ENCODE measurements around the gene GPX6. TPM values are rescaled to one million over a fixed set of nuclear protein-coding genes. Genes with fewer than 3 reads are reported as not detected.
"Not testable (repeated sequence)": the region's sequence is repeated elsewhere in the genome, so short reads cannot be mapped to it uniquely, and the experiment has no call there.

GPX6 gene
- total RNA-seq, 1 experiment from 2014 or later = not detected

GRCh38 chr6:28531479-28532128, 16.0 kb upstream of the GPX6 start:
- no peak for DNase-seq (ENCODE audit: low spot score)
- in situ Hi-C loops (cut with HindIII; ENCODE audit: low sequenced_read_pairs) = no loop called here

DNA sequence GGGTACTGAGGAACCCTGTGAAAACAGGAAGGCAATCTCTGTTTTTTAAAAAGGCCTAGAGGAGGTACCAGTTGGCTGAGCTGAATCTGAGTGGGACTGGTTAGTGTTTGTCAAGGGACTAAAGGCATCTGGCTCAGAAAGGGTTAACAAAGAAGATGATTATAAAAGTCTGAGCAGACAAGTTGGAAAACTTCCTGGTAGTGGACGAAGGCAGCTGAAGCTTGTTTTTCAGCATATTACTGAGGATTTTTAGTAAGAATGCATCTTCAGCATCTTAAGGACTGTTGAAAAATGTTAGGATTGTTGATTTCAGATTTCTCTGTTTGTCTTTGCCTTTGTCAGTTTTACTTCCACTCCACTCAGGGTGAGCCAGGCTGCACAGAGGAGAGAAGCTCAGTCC, 15.2 kb upstream of the GPX6 start:
- in situ Hi-C loops (cut with HindIII; ENCODE audit: low sequenced_read_pairs) = no loop called here
- DNase-seq (ENCODE audit: low spot score) = no peak

DNA sequence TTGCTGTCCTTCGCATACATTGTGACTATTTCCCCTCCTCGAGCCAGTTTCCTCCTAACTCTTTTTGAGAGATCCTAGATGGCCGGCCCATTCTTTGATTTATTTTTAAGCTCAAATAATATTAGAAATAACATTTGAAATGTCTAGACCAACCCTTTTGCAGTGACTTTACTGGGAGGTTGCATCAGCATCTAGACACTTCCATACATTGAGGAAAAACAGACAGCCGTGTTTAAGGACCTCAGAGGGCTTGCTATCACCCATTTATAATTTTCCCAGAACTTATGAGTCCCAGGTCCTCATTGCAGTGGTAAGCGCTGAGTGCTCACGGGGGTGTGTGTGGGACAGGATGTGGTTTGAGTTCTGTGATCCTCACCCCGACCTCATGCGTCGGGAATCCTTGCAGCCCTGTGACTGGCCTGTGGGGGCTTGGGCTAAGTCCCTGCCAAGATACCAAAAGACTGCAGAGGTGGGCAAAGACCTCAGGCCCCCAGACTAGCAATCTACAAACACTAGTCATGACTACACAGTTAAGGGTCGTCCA, 10.0 kb upstream of the GPX6 start, which contains the start of gene GPX5:
Gene GPX5, plus strand, starts transcription at position 386 of the 544 bp plus-strand sequence. Its CDS starts 133 bp downstream, at position 519.
- in situ Hi-C loops (cut with HindIII; ENCODE audit: low sequenced_read_pairs) = no loop called here
- no peak for DNase-seq (ENCODE audit: low spot score)

GRCh38 chr6:28523241-28523622, 7.6 kb upstream of the GPX6 start:
- no peak for DNase-seq (ENCODE audit: low spot score)
- in situ Hi-C loops (cut with HindIII; ENCODE audit: low sequenced_read_pairs) = no loop called here

GRCh38 chr6:28522594-28523240, 7.1 kb upstream of the GPX6 start:
- DNase-seq (ENCODE audit: low spot score) = no peak
- in situ Hi-C loops (cut with HindIII; ENCODE audit: low sequenced_read_pairs) = no loop called here

- no peak for DNase-seq (ENCODE audit: low spot score)
- in situ Hi-C loops (cut with HindIII; ENCODE audit: low sequenced_read_pairs) = no loop called here
Measured at GRCh38 chr6:28517964-28518363, 2.4 kb upstream of the GPX6 start.

- in situ Hi-C loops (cut with HindIII; ENCODE audit: low sequenced_read_pairs); DNase-seq (ENCODE audit: low spot score): not testable (repeated sequence)
Measured at GRCh38 chr6:28512387-28512786, 3.2 kb downstream of the GPX6 start.

GRCh38 chr6:28511628-28512300, 3.8 kb downstream of the GPX6 start:
- DNase-seq (ENCODE audit: low spot score) = no peak
- in situ Hi-C loops (cut with HindIII; ENCODE audit: low sequenced_read_pairs) = no loop called here

GRCh38 chr6:28506807-28507475, 8.7 kb downstream of the GPX6 start:
- no peak for DNase-seq (ENCODE audit: low spot score)
- in situ Hi-C loops (cut with HindIII; ENCODE audit: low sequenced_read_pairs) = no loop called here

GRCh38 chr6:28505733-28506132, 9.9 kb downstream of the GPX6 start:
- in situ Hi-C loops (cut with HindIII; ENCODE audit: low sequenced_read_pairs) = no loop called here
- DNase-seq (ENCODE audit: low spot score) = no peak

- DNase-seq (ENCODE audit: low spot score); in situ Hi-C loops (cut with HindIII; ENCODE audit: low sequenced_read_pairs): not testable (repeated sequence)
Measured at GRCh38 chr6:28502709-28503305, 12.8 kb downstream of the GPX6 start.

- in situ Hi-C loops (cut with HindIII; ENCODE audit: low sequenced_read_pairs); DNase-seq (ENCODE audit: low spot score): not testable (repeated sequence)
Measured at GRCh38 chr6:28502136-28502535, 13.5 kb downstream of the GPX6 start.

GRCh38 chr6:28501259-28501658, 14.3 kb downstream of the GPX6 start:
- no peak for DNase-seq (ENCODE audit: low spot score)
- in situ Hi-C loops (cut with HindIII; ENCODE audit: low sequenced_read_pairs) = no loop called here

DNA sequence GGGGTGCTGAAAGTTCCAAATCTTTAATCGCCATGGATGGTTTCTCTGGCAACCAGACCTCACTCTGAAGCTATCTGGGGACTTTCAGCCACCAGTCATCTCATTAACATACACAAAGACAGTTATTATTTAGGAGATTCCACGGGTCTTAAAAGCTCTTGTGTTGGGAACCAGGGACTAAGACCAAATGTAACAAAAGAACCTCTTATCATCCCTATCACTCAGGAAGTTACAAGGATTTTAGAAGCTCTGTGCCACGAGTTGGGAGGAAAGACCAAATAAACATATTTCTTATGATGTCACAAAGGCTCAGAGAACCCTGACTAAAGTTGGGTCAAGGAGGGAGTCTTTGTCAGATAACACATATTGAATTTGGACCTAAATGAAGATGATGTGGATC, 17.7 kb downstream of the GPX6 start:
- no peak for DNase-seq (ENCODE audit: low spot score)
- in situ Hi-C loops (cut with HindIII; ENCODE audit: low sequenced_read_pairs) = no loop called here

DNA sequence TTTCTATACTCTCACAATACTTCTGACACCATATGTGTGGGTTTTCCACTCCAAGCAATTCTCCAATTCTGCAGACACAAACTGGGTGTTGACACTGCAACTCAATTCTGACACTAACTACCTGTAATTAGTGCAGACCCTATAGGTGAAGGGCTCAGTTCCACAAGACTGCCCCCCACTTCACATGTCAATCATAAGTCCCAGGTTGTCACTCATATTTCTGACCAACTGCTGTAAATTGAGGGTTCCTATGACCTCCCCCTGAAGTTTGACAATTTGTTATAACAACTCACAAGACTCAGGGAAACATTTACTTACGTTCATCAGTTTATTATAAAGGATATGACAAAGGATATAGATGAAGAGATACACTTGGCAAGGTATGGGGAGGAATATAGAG, 18.3 kb downstream of the GPX6 start:
- in situ Hi-C loops (cut with HindIII; ENCODE audit: low sequenced_read_pairs) = no loop called here
- DNase-seq (ENCODE audit: low spot score) = no peak

DNA sequence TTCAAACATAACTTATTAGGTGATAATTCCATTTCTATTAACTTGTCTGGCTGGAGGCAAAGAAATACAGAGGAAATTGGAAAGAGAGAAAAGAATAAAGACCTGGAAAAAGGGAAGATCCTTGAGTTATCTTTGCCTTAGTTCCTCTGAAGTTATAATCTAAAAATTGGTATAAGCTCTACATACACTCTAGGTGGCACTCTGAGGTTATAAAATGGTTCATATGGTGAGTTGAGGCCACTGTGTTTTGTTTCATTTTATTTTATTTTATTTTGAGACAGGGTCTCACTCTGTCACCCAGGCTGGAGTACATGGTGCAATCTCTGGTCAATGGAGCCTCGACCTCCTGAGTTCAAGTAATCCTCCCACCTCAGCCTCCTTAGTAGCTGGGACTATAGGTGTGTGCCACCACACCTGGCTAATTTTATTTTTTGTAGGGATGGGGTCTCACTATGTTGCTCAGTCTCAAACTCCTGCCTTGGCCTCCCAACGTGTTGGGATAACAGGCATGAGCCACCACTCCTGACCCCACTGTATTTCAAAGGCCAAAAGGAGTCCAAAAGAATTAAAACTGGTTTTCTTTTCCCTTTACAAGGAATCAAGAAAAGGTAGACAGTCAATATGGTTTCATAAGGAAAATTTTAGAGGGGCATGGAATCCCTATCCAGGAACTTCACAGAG, 19.4 kb downstream of the GPX6 start:
- in situ Hi-C loops (cut with HindIII; ENCODE audit: low sequenced_read_pairs) = no loop called here
- peak; percentile 9 for DNase-seq (ENCODE audit: low spot score)

GRCh38 chr6:28491984-28492317, 23.6 kb downstream of the GPX6 start:
- DNase-seq (ENCODE audit: low spot score) = no peak
- in situ Hi-C loops (cut with HindIII; ENCODE audit: low sequenced_read_pairs) = no loop called here

DNA sequence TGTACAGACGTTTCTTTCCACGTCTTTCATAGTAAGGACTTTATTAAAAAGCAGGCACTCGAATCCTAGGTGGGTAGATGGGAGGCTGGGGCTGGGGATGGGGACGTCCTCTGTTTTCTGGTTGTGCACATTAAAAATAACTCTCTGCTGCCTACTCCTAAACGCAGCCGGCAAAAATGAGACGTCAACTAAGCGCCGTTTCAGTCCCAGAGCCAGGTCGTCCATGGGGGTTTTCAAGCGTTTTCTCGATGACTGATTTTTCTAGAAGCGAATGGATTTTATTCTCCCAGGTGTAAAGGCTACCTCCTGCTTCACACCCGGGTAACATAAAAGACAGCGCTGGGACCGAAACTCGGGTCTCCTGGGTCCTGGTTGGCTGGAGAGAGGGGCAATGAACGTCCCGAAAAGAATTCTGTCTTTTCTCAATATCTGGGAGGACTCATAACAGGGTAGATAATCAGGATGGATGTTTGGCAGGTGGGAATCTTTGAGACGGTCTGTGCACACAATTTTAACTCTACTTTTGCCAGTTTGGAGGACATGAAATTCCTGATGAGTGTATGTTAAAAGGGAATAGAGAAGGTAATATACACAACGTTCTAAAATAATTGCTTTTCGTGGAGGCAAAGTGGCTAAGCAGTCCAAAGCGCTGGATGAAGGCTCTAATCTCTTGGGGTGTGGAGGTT, 25.2 kb downstream of the GPX6 start:
- in situ Hi-C loops (cut with HindIII; ENCODE audit: low sequenced_read_pairs) = no loop called here
- no peak for DNase-seq (ENCODE audit: low spot score)
